Stimulated activated naive CD8-positive, alpha-beta T cell treated with anti-CD3 and anti-CD28 coated beads, Interleukin-15, amount 100 ng/mL, for 72 hours (primary cell): ENCODE data around the gene FOXK2.

ENCODE experiments used
- ATAC-seq: fragments of 150-1000 bp; cut with Tn5 transposase; 2 replicates; pipeline ENCODE4 v1.10.0; 2021; ENCODE audit warnings: mild to moderate bottlenecking, moderate library complexity
- DNase-seq, 2 donors: peaks; one replicate each; pipeline ENCODE4 v3.0.0; 2021 to 2022
- H3K27ac Mint-ChIP-seq, 2 donors: one replicate each; pipeline ENCODE4 v1.8.0; 2022; ENCODE audit warnings: mild to moderate bottlenecking in 2 of 2, mixed read lengths in 2 of 2, moderate library complexity in 2 of 2
- H3K27me3 Mint-ChIP-seq: one replicate; pipeline ENCODE4 v1.8.0; 2022; ENCODE audit warnings: mixed read lengths
- H3K4me1 Mint-ChIP-seq: one replicate; pipeline ENCODE4 v1.8.0; 2022; ENCODE audit warnings: mild to moderate bottlenecking, mixed read lengths
- H3K4me3 Mint-ChIP-seq, 2 donors: one replicate each; pipeline ENCODE4 v1.8.0; 2022; ENCODE audit warnings: mild to moderate bottlenecking in 2 of 2, mixed read lengths in 2 of 2, moderate library complexity in 1 of 2
- H3K9me3 Mint-ChIP-seq, 2 donors: one replicate each; pipeline ENCODE4 v1.8.0; 2022; ENCODE audit warnings: mixed read lengths in 2 of 2

The FOXK2 gene

GRCh38 chr17:82611140-82612058 lies 91.9 kb downstream of the FOXK2 start:
- no peaks in the 10 kb centered on the region for H3K4me1 Mint-ChIP-seq
- DNase-seq (no peak), ATAC-seq (no peak)
- H3K27me3 Mint-ChIP-seq: no peaks in the 10 kb centered on the region
- H3K27ac Mint-ChIP-seq: no peak overlapping the region
- no peaks in the 10 kb centered on the region for H3K9me3 Mint-ChIP-seq
- H3K4me3 Mint-ChIP-seq: no peak overlapping the region

GRCh38 chr17:82613283-82614094 lies 94.0 kb downstream of the FOXK2 start:
- Mint-ChIP-seq H3K4me1 (no peaks in the 10 kb centered on the region), H3K27me3 (no peaks in the 10 kb centered on the region), H3K4me3 (no peak overlapping the region), H3K9me3 (no peaks in the 10 kb centered on the region), H3K27ac (peak overlapping the region in 1 of 2 donors; percentile 2)
- DNase-seq (no peak), ATAC-seq (peak; percentile 52)

DNA sequence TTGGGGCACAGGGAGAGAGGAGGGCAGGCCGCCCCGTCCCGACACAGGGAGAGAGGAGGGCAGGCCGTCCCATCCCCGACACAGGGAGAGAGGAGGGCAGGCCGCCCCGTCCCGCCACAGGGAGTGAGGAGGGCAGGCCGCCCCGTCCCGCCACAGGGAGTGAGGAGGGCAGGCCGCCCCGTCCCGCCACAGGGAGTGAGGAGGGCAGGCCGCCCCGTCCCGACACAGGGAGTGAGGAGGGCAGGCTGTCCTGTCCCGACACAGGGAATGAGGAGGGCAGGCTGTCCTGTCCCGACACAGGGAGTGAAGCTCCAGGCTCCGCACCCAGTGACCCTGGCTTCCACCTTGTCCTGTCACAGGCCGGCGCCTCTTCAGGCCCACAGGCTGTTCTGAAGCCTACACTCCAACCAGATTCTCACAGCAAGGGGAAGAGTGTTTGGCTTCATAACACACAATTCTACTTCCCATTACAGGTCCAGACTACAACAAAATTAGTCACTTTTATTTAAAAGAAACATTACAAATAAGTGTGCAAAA lies 94.6 kb downstream of the FOXK2 start:
- Mint-ChIP-seq H3K4me1 (no peaks in the 10 kb centered on the region), H3K9me3 (no peaks in the 10 kb centered on the region), H3K4me3 (no peak overlapping the region), H3K27ac (no peak overlapping the region), H3K27me3 (no peaks in the 10 kb centered on the region)
- no peak for ATAC-seq
- no peak for DNase-seq

DNA sequence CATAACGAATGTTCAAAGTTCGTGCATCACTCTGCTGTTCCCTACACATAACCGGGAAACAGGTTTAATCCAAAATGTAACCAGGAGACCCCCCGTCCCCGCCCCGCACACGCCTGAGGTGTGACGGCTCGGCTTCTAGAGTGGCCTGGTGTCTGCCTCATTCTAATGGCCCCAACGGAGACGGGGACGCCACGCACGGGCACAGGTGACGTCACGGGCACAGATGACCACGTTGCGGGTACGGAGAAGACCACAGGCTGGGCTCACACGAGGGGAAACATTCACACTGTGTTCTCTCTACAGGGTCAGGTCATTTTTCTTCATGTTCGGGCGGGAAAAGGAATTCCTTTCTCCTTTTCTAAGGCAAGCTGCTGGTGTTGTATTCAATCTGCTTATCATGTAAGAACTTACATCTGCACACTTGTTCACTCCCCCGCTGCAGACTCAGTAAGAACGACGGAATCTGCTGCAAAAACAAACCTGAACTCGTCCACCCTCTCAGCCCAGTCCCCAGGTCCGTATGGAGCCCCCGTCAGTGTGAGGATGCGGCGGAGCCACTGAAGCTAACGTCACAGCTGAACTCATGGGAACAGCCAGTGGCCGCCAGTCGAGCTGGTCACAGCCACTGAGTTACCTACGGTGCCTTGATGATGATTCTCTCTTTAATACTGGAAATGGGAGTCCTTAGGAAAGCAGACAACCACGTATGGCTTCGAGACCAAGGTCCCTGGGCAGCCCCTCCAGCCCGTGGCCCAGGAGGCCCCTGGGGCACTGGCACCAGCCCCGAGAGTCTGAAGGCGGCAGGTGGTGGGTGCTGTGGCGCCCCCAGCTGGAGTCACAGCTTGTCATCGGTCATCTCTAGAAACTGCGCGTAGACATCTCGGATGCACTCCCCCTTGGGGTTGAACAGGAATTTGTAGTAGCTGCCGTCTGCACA lies 95.8 kb downstream of the FOXK2 start:
- H3K9me3 Mint-ChIP-seq: no peaks in the 10 kb centered on the region
- H3K27me3 Mint-ChIP-seq: no peaks in the 10 kb centered on the region
- no peak overlapping the region for H3K27ac Mint-ChIP-seq
- no peak for ATAC-seq
- H3K4me1 Mint-ChIP-seq: no peaks in the 10 kb centered on the region
- no peak overlapping the region for H3K4me3 Mint-ChIP-seq
- DNase-seq: no peak

GRCh38 chr17:82616021-82616711 lies 96.6 kb downstream of the FOXK2 start:
- Mint-ChIP-seq H3K27ac (no peak overlapping the region), H3K9me3 (no peaks in the 10 kb centered on the region), H3K4me3 (no peak overlapping the region), H3K27me3 (no peaks in the 10 kb centered on the region), H3K4me1 (no peaks in the 10 kb centered on the region)
- no peak for DNase-seq
- ATAC-seq: no peak

DNA sequence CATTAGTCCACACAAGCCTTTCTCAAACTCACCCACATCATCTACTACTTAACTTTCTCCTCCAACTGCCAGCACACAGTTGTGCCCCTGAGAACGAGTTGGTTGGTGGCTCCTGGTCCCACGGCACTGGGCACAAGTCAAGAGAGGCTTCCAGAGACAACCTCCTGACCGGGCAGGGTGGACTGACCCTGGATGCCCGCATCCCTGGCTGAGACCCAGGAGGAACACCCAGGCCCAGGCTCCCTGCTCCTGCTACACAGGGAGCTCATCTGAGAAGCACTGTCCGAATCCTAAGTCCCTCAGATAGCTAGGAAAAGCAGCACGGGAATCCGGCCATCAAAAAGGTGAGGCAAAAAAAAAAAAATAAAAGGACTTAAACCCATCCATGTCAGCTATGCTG lies 99.7 kb downstream of the FOXK2 start:
- DNase-seq (no peak), ATAC-seq (no peak)
- H3K4me1 Mint-ChIP-seq: no peaks in the 10 kb centered on the region
- H3K9me3 Mint-ChIP-seq: no peaks in the 10 kb centered on the region
- H3K27me3 Mint-ChIP-seq: no peaks in the 10 kb centered on the region
- H3K4me3 Mint-ChIP-seq: no peak overlapping the region
- peak overlapping the region in 1 of 2 donors; percentile 19 for H3K27ac Mint-ChIP-seq

DNA sequence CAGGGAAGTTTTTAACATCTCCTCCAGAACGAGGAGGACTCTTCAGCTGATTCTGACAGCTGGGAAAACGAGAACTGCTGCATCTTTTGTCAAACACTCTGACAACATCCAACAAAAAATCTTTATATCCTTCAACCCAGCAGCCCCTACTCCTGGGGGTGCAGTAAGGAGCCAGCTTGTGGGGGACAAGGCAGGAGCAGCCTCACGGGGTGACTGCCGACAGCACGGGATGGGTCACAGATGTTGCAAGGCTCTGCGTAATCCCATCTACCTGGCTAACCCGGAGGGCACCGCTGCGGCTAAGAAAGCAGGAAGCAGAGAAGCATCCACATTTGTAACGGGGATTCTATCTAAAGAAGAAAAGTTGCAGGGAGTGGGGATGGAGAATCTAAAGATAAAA lies 100.1 kb downstream of the FOXK2 start:
- ATAC-seq (no peak), DNase-seq (no peak)
- Mint-ChIP-seq H3K4me1 (no peaks in the 10 kb centered on the region), H3K4me3 (no peak overlapping the region), H3K9me3 (no peaks in the 10 kb centered on the region), H3K27ac (peak overlapping the region in 1 of 2 donors; percentile 28), H3K27me3 (no peaks in the 10 kb centered on the region)

GRCh38 chr17:82623707-82624106 lies 104.2 kb downstream of the FOXK2 start:
- no peak overlapping the region for H3K27ac Mint-ChIP-seq
- no peaks in the 10 kb centered on the region for H3K27me3 Mint-ChIP-seq
- H3K4me1 Mint-ChIP-seq: no peaks in the 10 kb centered on the region
- H3K9me3 Mint-ChIP-seq: no peaks in the 10 kb centered on the region
- H3K4me3 Mint-ChIP-seq: no peak overlapping the region
- ATAC-seq (no peak), DNase-seq (no peak)

GRCh38 chr17:82627405-82627804 lies 107.9 kb downstream of the FOXK2 start:
- Mint-ChIP-seq H3K9me3 (no peaks in the 10 kb centered on the region), H3K27ac (no peak overlapping the region), H3K27me3 (no peaks in the 10 kb centered on the region), H3K4me3 (no peak overlapping the region), H3K4me1 (no peaks in the 10 kb centered on the region)
- ATAC-seq: no peak
- DNase-seq: no peak

GRCh38 chr17:82629748-82630147 lies 110.2 kb downstream of the FOXK2 start:
- no peaks in the 10 kb centered on the region for H3K9me3 Mint-ChIP-seq
- peaks cover 11% of the 10 kb centered on the region for H3K4me1 Mint-ChIP-seq
- no peak overlapping the region for H3K4me3 Mint-ChIP-seq
- DNase-seq (no peak), ATAC-seq (no peak)
- H3K27ac Mint-ChIP-seq: peak overlapping the region in 1 of 2 donors; percentile 92
- H3K27me3 Mint-ChIP-seq: no peaks in the 10 kb centered on the region

DNA sequence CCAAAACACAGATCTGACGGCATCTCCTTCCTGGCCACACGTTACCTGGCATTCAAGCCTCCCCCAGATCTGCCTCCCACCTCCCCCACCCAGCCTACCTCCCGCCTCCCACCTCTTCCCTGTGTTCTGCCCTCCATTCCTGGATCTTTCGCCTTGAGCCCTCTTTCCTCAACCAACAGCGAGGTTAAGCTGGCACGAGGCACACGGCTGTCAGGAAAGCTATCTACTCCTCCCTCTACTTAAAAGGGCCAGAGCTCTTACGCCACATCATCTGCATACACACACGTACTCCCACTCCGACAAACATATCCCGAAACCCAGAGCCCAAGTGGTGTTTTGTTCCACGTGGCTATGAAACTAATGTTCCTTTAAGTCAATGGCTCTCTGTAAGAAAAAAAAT lies 110.7 kb downstream of the FOXK2 start:
- ATAC-seq (no peak), DNase-seq (no peak)
- Mint-ChIP-seq H3K9me3 (no peaks in the 10 kb centered on the region), H3K4me3 (no peak overlapping the region), H3K4me1 (peaks cover 11% of the 10 kb centered on the region), H3K27me3 (no peaks in the 10 kb centered on the region), H3K27ac (no peak overlapping the region)

DNA sequence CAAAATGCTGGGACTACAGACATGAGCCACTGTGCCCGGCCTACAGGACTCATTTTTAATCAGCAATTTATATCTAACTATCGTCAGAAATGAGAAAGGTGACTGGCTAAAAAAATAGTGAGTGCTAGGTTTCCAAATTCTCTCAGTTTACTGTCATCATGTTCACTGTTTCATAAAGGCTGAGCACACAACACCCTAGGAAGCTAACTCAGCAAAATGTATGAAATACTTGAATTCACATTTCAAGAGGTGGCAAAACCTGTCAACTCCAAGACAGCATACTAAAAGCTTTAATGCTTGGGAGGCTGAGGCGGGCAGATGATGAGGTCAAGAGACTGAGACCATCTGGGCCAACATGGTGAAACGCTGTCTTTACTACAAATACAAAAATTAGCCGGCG lies 112.0 kb downstream of the FOXK2 start:
- Mint-ChIP-seq H3K27ac (peak overlapping the region in 1 of 2 donors; percentile 63), H3K9me3 (no peaks in the 10 kb centered on the region), H3K4me1 (peaks cover 13% of the 10 kb centered on the region), H3K27me3 (no peaks in the 10 kb centered on the region), H3K4me3 (no peak overlapping the region)
- DNase-seq (no peak), ATAC-seq (no peak)

DNA sequence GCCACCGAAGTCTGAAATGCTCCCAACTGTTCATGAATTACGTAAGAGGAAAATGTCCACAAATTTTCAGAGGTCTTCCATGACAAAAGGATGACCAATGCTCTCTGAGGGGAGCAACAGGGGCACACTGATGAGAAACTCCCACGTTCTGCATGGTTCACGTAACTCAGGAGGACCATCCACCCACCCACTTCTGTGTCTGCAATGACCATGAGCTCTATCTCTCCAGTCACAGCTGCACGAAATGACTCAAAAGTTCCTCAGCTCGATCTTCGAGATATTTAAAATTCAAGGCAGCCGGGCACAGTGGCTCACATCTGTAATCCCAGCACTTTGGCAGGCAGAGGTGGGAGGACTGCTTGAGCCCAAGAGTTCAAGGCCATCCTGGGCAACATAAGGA lies 112.9 kb downstream of the FOXK2 start:
- DNase-seq (no peak), ATAC-seq (no peak)
- Mint-ChIP-seq H3K9me3 (no peaks in the 10 kb centered on the region), H3K27me3 (no peaks in the 10 kb centered on the region), H3K4me1 (peaks cover 23% of the 10 kb centered on the region), H3K4me3 (no peak overlapping the region), H3K27ac (peak overlapping the region in 1 of 2 donors; percentile 65)

GRCh38 chr17:82633343-82633742 lies 113.8 kb downstream of the FOXK2 start:
- no peak overlapping the region for H3K4me3 Mint-ChIP-seq
- DNase-seq (no peak), ATAC-seq (peak; percentile 58)
- no peaks in the 10 kb centered on the region for H3K27me3 Mint-ChIP-seq
- peak overlapping the region in 1 of 2 donors; percentile 80 for H3K27ac Mint-ChIP-seq
- no peaks in the 10 kb centered on the region for H3K9me3 Mint-ChIP-seq
- H3K4me1 Mint-ChIP-seq: peaks cover 27% of the 10 kb centered on the region
